GM19193 (cell line): ENCODE results near the gene GAB2.

Source experiments
- POLR2A ChIP-seq: IDR thresholded peaks from 4 replicates; pipeline ENCODE4 v1.6.1; 2011; ENCODE audit not compliant: insufficient read depth, insufficient read length; ENCODE audit errors: extremely low read depth

Gene GAB2

GRCh38 chr11:78417888-78418583, 416 bp upstream of the GAB2 start:
- peak; percentile 69 for TF ChIP-seq POLR2A

GRCh38 chr11:78416285-78417174, 1.1 kb downstream of the GAB2 start:
- no peak for TF ChIP-seq POLR2A

- TF ChIP-seq POLR2A: no peak
Observed at GRCh38 chr11:78415338-78415737, 2.3 kb downstream of the GAB2 start.

GRCh38 chr11:78414321-78415051, 3.1 kb downstream of the GAB2 start:
- no peak for TF ChIP-seq POLR2A

- TF ChIP-seq POLR2A: no peak
Observed at GRCh38 chr11:78408619-78409018, 9.0 kb downstream of the GAB2 start.

- no peak for TF ChIP-seq POLR2A
Observed at GRCh38 chr11:78406568-78407196, 10.9 kb downstream of the GAB2 start.

GRCh38 chr11:78405805-78406204, 11.8 kb downstream of the GAB2 start:
- no peak for TF ChIP-seq POLR2A

- no peak for TF ChIP-seq POLR2A
Observed at GRCh38 chr11:78403781-78404180, 13.8 kb downstream of the GAB2 start.

GRCh38 chr11:78402847-78403246, 14.8 kb downstream of the GAB2 start:
- no peak for TF ChIP-seq POLR2A

- no peak for TF ChIP-seq POLR2A
Observed at GRCh38 chr11:78400702-78401101, 16.9 kb downstream of the GAB2 start.

GRCh38 chr11:78400116-78400515, 17.5 kb downstream of the GAB2 start:
- no peak for TF ChIP-seq POLR2A

GRCh38 chr11:78399136-78399535, 18.5 kb downstream of the GAB2 start:
- no peak for TF ChIP-seq POLR2A

- no peak for TF ChIP-seq POLR2A
Observed at GRCh38 chr11:78398715-78399114, 18.9 kb downstream of the GAB2 start.

- no peak for TF ChIP-seq POLR2A
Observed at GRCh38 chr11:78397398-78397797, 20.2 kb downstream of the GAB2 start.

GRCh38 chr11:78395597-78395996, 22.0 kb downstream of the GAB2 start:
- TF ChIP-seq POLR2A: no peak
